ENCODE data around the gene EZH1.

The EZH1 gene

DNA sequence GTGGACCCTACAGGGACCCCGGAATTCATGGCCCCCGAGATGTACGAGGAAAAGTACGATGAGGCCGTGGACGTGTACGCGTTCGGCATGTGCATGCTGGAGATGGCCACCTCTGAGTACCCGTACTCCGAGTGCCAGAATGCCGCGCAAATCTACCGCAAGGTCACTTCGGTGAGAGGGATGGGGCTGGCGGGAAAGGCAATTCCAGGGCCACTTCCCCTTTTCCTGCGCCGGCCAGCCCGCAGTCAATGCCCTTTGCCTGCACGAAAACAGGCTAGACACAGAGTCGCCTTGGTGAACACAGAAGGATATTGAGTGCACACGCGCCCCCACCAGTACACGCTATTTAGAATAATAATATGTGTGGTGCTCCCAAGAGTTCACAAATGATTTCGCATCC lies 39.6 kb upstream of the EZH1 start:
- H3K9me3 ChIP-seq = no peaks in the 10 kb centered on the region
- DNase-seq = no peak
- TF ChIP-seq, protein P1, sequence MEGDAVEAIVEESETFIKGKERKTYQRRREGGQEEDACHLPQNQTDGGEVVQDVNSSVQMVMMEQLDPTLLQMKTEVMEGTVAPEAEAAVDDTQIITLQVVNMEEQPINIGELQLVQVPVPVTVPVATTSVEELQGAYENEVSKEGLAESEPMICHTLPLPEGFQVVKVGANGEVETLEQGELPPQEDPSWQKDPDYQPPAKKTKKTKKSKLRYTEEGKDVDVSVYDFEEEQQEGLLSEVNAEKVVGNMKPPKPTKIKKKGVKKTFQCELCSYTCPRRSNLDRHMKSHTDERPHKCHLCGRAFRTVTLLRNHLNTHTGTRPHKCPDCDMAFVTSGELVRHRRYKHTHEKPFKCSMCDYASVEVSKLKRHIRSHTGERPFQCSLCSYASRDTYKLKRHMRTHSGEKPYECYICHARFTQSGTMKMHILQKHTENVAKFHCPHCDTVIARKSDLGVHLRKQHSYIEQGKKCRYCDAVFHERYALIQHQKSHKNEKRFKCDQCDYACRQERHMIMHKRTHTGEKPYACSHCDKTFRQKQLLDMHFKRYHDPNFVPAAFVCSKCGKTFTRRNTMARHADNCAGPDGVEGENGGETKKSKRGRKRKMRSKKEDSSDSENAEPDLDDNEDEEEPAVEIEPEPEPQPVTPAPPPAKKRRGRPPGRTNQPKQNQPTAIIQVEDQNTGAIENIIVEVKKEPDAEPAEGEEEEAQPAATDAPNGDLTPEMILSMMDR (IDR thresholded peaks at IDR 0.05) = no peak
- intact Hi-C loops (cut with DNase I; ENCODE audit: low total_unique reads) = no loop called here
- peaks cover under 1 to 3% (median 2%) of the 10 kb centered on the region in 3 donors for H3K36me3 ChIP-seq
- H3K4me3 ChIP-seq = no peak overlapping the region
- H3K27me3 ChIP-seq = peaks cover 0 to 96% of the 10 kb centered on the region in 2 donors
- peaks cover 0 to 43% (median 22%) of the 10 kb centered on the region in 4 donors for H3K4me1 ChIP-seq
- H3K27ac ChIP-seq = no peak overlapping the region

DNA sequence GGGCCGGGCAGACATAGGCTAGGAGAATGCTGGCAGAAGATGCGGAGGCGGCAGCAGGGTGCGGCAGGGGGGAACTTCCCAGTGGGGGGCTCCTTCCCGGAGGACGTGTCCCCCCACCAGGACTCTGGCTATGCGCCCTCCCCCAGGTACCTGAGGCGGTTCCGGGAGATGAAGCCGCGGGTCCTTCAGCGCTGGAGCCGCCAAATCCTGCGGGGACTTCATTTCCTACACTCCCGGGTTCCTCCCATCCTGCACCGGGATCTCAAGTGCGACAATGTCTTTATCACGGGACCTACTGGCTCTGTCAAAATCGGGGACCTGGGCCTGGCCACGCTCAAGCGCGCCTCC lies 38.9 kb upstream of the EZH1 start:
- H3K36me3 ChIP-seq = peaks cover 7 to 10% (median 9%) of the 10 kb centered on the region in 3 donors
- intact Hi-C loops (cut with DNase I; ENCODE audit: low total_unique reads) = no loop called here
- peaks cover 0 to 90% of the 10 kb centered on the region in 2 donors for H3K27me3 ChIP-seq

DNA sequence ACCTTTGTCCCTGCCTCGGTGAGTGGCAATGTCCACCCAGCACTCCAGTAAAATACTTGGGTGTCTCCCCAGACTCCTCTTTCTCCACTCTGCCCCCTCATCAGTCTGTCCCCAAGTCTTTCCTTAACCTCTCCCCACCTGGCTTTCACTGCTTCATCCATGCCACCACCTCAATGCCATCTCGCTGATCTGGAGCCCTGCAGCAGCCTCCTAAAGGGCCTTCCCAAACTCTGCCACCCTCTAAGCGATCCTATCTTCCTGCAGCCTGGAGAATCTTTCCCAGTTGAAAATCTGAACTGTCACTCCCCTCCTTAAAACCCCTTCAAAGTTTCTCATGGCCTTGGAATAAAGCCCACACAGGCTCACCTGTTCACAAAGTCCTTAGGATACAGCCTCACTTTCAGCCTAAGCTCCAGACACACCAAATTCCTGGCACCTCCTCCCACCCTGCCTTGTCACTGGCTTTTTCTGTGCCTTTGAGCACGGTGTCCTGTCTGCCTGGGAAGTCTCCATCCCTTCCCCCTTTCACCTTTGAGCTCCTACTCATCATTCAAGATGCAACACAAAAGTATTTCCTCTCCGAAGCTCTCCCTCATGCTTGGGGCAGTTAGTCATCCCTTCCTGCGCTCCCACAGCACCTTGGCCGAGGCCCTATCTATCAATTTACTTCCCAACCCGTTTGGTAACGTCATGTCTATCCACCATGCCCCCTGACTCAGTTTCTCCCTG lies 38.4 kb upstream of the EZH1 start:
- H3K4me3 ChIP-seq = no peak overlapping the region
- TF ChIP-seq, protein P1 (IDR thresholded peaks at IDR 0.05) = no peak
- H3K9me3 ChIP-seq = no peaks in the 10 kb centered on the region
- intact Hi-C loops (cut with DNase I; ENCODE audit: low total_unique reads) = no loop called here
- no peak for DNase-seq
- no peak overlapping the region for H3K27ac ChIP-seq
- H3K36me3 ChIP-seq = peaks cover 12 to 15% (median 14%) of the 10 kb centered on the region in 3 donors
- peaks cover 0 to 84% of the 10 kb centered on the region in 2 donors for H3K27me3 ChIP-seq
- H3K4me1 ChIP-seq = peaks cover 0 to 43% (median 22%) of the 10 kb centered on the region in 4 donors

More for the DNA sequence above, 38.9 kb upstream of the EZH1 start:
- TF ChIP-seq, protein P1 (IDR thresholded peaks at IDR 0.05) = no peak
- peaks cover 0 to 43% (median 22%) of the 10 kb centered on the region in 4 donors for H3K4me1 ChIP-seq
- H3K4me3 ChIP-seq = no peak overlapping the region
- no peaks in the 10 kb centered on the region for H3K9me3 ChIP-seq
- no peak overlapping the region for H3K27ac ChIP-seq
- no peak for DNase-seq

DNA sequence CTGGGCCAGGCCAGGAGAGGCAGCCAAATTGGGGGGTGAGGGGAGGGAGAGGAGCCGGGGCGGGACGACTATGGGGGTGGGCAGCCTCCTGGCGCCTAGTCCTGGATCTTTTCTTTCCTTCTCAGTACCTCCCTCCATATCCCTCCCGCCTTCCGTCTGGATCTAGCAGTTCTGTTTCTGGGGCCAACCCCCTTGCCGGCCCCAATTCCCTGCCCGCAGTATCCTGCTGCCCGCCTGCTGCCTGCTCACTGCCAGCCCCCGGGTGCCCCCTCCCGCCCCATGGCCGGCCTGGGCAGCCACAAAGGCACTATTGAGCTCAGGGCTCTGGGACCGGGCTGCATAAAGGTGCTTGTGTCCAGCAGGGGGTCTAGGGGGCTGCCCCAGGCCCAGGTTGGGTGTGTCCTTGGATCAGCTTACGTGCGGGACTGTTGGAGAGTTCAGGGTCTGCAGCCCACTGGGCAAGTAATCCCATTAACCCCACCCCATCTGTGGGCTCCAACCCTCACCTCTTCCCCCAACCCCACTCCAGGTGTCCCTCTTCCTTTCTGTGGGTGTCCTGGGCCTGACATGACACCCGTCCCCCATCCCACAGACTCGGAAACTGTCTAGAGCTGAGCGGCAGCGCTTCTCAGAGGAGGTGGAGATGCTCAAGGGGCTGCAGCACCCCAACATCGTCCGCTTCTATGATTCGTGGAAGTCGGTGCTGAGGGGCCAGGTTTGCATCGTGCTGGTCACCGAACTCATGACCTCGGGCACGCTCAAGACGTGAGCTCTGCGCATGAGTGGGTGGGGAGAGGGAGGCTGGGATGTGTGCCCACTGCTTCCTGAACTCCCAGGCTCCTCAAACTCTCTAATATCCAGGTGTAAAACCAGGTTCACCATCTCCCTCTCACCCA lies 37.6 kb upstream of the EZH1 start:
- Histone ChIP-seq H3K27me3 (peaks cover 0 to 76% of the 10 kb centered on the region in 2 donors), H3K4me3 (no peak overlapping the region), H3K4me1 (peaks cover 0 to 43% (median 22%) of the 10 kb centered on the region in 4 donors), H3K27ac (no peak overlapping the region), H3K36me3 (peaks cover 19 to 23% (median 22%) of the 10 kb centered on the region in 3 donors), H3K9me3 (no peaks in the 10 kb centered on the region)
- DNase-seq = no peak
- TF ChIP-seq, protein P1 (IDR thresholded peaks at IDR 0.05) = no peak
- intact Hi-C loops (cut with DNase I; ENCODE audit: low total_unique reads) = no loop called here

DNA sequence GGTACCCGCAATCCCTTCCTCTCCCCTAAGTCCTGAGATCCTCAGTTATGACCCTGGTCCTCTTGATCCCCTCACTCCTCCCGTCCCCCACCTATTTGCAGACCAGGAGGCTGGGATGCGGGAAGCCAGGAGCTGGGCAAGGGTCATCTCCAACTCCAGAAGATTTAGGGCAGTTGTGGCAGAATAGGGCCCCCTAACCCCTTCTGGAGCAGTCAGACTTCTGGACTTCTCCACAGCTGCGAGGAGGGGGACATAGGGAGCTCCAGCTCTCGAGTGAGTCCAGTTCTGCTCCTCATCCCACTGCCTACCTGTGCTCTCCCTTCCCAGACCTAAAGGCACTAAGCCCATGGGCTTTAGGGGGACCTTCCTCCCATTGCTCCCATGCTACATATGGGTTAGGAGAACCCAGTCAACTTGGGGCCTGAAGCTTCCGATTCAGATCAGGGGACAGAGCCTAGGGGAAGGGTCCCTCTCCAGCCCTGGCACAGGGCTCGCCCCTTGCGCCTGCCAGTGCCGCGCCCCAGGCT lies 36.9 kb upstream of the EZH1 start:
- Histone ChIP-seq H3K36me3 (peaks cover 26 to 30% (median 30%) of the 10 kb centered on the region in 3 donors), H3K9me3 (no peaks in the 10 kb centered on the region), H3K27me3 (peaks cover 0 to 69% of the 10 kb centered on the region in 2 donors), H3K27ac (no peak overlapping the region), H3K4me3 (no peak overlapping the region), H3K4me1 (peaks cover 0 to 43% (median 22%) of the 10 kb centered on the region in 4 donors)
- intact Hi-C loops (cut with DNase I; ENCODE audit: low total_unique reads) = no loop called here
- DNase-seq = no peak
- TF ChIP-seq, protein P1 (IDR thresholded peaks at IDR 0.05) = no peak

Data from tibial artery (tissue), 4 donors.